A549 (cell line): ENCODE results near the gene ADAMTS19. TPM values are rescaled to one million over a fixed set of nuclear protein-coding genes. Genes with fewer than 3 reads are reported as not detected.

Experiments
- ATAC-seq, 2 experiments: fragments of 200-7000 bp in 1 of 2; fragments of >200 bp in 1 of 2; cut with Nextera tagmentation in 1 of 2; cut with Tn5 transposase in 1 of 2; 3 replicates each; pipeline versions ENCODE4 v1.8.0 to v1.9.1; 2018 to 2020; ENCODE audit warnings: mild to moderate bottlenecking in 1 of 2, moderate library complexity in 1 of 2
- CTCF ChIA-PET: fragments of 300-600 bp; sonication (Branson Sonifier 250); formaldehyde crosslinking; extraction: SDS; loops from one replicate; lab custom pipeline; 2021; ENCODE audit warnings: antibody characterized with exemption, inconsistent platforms; lab: Yijun Ruan, JAX
- POLR2A ChIA-PET: fragments of 350-600 bp; formaldehyde crosslinking; extraction: SDS; loops from one replicate; lab custom pipeline; 2021; ENCODE audit warnings: antibody characterized with exemption, inconsistent platforms; lab: Yijun Ruan, JAX
- DNase-seq, 2 experiments: peaks; one replicate each; pipeline versions ENCODE4 v3.0.0 to v3.0.0-alpha.2; 2011 to 2016; ENCODE audit warnings: low read depth in 1 of 2, low spot score in 1 of 2
- FAIRE-seq: peaks from 2 replicates; lab custom pipeline; 2011; peaks lifted over from hg19 to GRCh38; lab: Jason Lieb, UNC
- H3K27ac ChIP-seq, 2 experiments: fragments of >200 bp; sonication (Bioruptor Twin); formaldehyde crosslinking; 3 replicates each; pipeline ENCODE4 v1.5.1; 2016 to 2017
- H3K4me1 ChIP-seq: fragments of >200 bp; sonication (Bioruptor Twin); formaldehyde crosslinking; 3 replicates; pipeline ENCODE4 v1.6.1; 2016
- H3K4me2 ChIP-seq: fragments of >200 bp; sonication (Bioruptor Twin); formaldehyde crosslinking; 3 replicates; pipeline ENCODE4 v1.6.1; 2016
- H3K4me3 ChIP-seq: fragments of >200 bp; sonication (Bioruptor Twin); formaldehyde crosslinking; 3 replicates; pipeline ENCODE4 v1.5.1; 2016
- H3K9me3 ChIP-seq: fragments of >200 bp; sonication (Bioruptor Twin); formaldehyde crosslinking; 3 replicates; pipeline ENCODE4 v1.6.1; 2016
- ATOH8 ChIP-seq: fragments of 250-450 bp; sonication (Bioruptor Pico); IDR thresholded peaks from 2 replicates; pipeline ENCODE4 v1.5.0; 2020; ENCODE audit warnings: low read depth, mild to moderate bottlenecking, moderate library complexity
- CBX8 ChIP-seq: fragments of 200-600 bp; sonication (generic); IDR thresholded peaks from 2 replicates; pipeline ENCODE4 v1.6.1; 2016
- CEBPB ChIP-seq, 2 experiments: fragments of >200 bp in 1 of 2; sonication (Bioruptor Twin) in 1 of 2; formaldehyde crosslinking in 1 of 2; IDR thresholded peaks; 2 replicates each; pipeline ENCODE4 v1.6.1; 2012 to 2016
- CHD2 ChIP-seq: fragments of 150-350 bp; IDR thresholded peaks from 2 replicates; pipeline ENCODE4 v1.6.1; 2014; ENCODE audit warnings: low read length; ENCODE audit not compliant: partially characterized antibody
- CHD4 ChIP-seq: fragments of 200-600 bp; sonication (generic); IDR thresholded peaks from 2 replicates; pipeline ENCODE4 v1.6.1; 2016; ENCODE audit warnings: antibody characterized with exemption, mild to moderate bottlenecking, borderline replicate concordance
- CTCF ChIP-seq: fragments of >200 bp; sonication (Bioruptor Twin); formaldehyde crosslinking; IDR thresholded peaks from 3 replicates; pipeline ENCODE4 v1.5.1; 2016
- EHF ChIP-seq: fragments of 250-450 bp; sonication (Bioruptor Pico); IDR thresholded peaks from 2 replicates; pipeline ENCODE4 v1.5.0; 2020; ENCODE audit warnings: mild to moderate bottlenecking
- ELK1 ChIP-seq: fragments of 150-350 bp; IDR thresholded peaks from 2 replicates; pipeline ENCODE4 v1.6.1; 2014; ENCODE audit warnings: low read depth, mild to moderate bottlenecking, low read length
- FOSL2 ChIP-seq, 2 experiments: fragments of 450-650 bp in 1 of 2; fragments of >200 bp in 1 of 2; sonication (Bioruptor Twin) in 1 of 2; formaldehyde crosslinking; IDR thresholded peaks; 2 replicates each; pipeline versions ENCODE4 v1.5.0 to v1.6.1; 2016 to 2020; ENCODE audit warnings: mild to moderate bottlenecking in 1 of 2, moderate library complexity in 1 of 2
- FOXS1 ChIP-seq: fragments of 250-450 bp; sonication (Bioruptor Pico); IDR thresholded peaks from 2 replicates; pipeline ENCODE4 v1.5.0; 2020; ENCODE audit warnings: mild to moderate bottlenecking, moderate library complexity
- KDM5A ChIP-seq: fragments of 200-600 bp; sonication (generic); IDR thresholded peaks from 2 replicates; pipeline ENCODE4 v1.6.1; 2016; ENCODE audit warnings: antibody characterized with exemption, mild to moderate bottlenecking
- MAZ ChIP-seq: fragments of 150-350 bp; IDR thresholded peaks from 2 replicates; pipeline ENCODE4 v1.6.1; 2014; ENCODE audit warnings: antibody characterized with exemption, low read depth, low read length, borderline replicate concordance
- MYC ChIP-seq: IDR thresholded peaks from 2 replicates; pipeline ENCODE4 v1.6.1; 2012; ENCODE audit warnings: mild to moderate bottlenecking, inconsistent platforms, low read length, improper control_type of control experiment, borderline replicate concordance
- NFE2L2 ChIP-seq: fragments of 150-350 bp; conservative IDR thresholded peaks from 2 replicates; pipeline ENCODE4 v1.6.1; 2014; ENCODE audit warnings: low read length
- POLR2A ChIP-seq: IDR thresholded peaks from 2 replicates; pipeline ENCODE4 v1.6.1; 2012; ENCODE audit warnings: mild to moderate bottlenecking, low read length
- POLR2AphosphoS2 ChIP-seq: conservative IDR thresholded peaks from 2 replicates; pipeline ENCODE4 v1.6.1; 2012; ENCODE audit warnings: low read length, improper control_type of control experiment, inconsistent platforms
- RARB ChIP-seq: fragments of 250-450 bp; sonication (Bioruptor Pico); IDR thresholded peaks from 2 replicates; pipeline ENCODE4 v1.8.0; 2021; ENCODE audit warnings: mild to moderate bottlenecking, moderate library complexity
- REST ChIP-seq: fragments of 200-600 bp; sonication (generic); IDR thresholded peaks from 2 replicates; pipeline ENCODE4 v1.6.1; 2016; ENCODE audit warnings: antibody characterized with exemption, mild to moderate bottlenecking, moderate library complexity
- RFX5 ChIP-seq: fragments of 450-650 bp; IDR thresholded peaks from 2 replicates; pipeline ENCODE4 v1.7.1; 2014; ENCODE audit warnings: antibody characterized with exemption, mild to moderate bottlenecking, moderate library complexity
- SREBF2 ChIP-seq: fragments of 450-650 bp; IDR thresholded peaks from 2 replicates; pipeline ENCODE4 v1.6.1; 2014; ENCODE audit warnings: mild to moderate bottlenecking, moderate library complexity
- TFCP2L1 ChIP-seq: fragments of 250-450 bp; sonication (Bioruptor Pico); IDR thresholded peaks from 2 replicates; pipeline ENCODE4 v1.5.0; 2021; ENCODE audit warnings: mild to moderate bottlenecking
- TP53 ChIP-seq: fragments of 250-450 bp; sonication (Bioruptor Pico); IDR thresholded peaks from 2 replicates; pipeline ENCODE4 v1.5.0; 2021; ENCODE audit warnings: mild to moderate bottlenecking, moderate library complexity
- ZC3H11A ChIP-seq: fragments of 450-650 bp; IDR thresholded peaks from 2 replicates; pipeline ENCODE4 v1.6.1; 2014; ENCODE audit warnings: antibody characterized with exemption, mild to moderate bottlenecking
- ZFP36 ChIP-seq: fragments of 450-650 bp; IDR thresholded peaks from 2 replicates; pipeline ENCODE4 v1.6.1; 2014; ENCODE audit warnings: borderline replicate concordance; ENCODE audit not compliant: partially characterized antibody
- ZNF302 ChIP-seq: fragments of 250-450 bp; sonication (Bioruptor Pico); IDR thresholded peaks from 2 replicates; pipeline ENCODE4 v1.9.0; 2021; ENCODE audit warnings: inconsistent platforms, mild to moderate bottlenecking, moderate library complexity
- WGBS: methylation state at CpG from one replicate; pipeline ENCODE4 v1.1.6; 2017; ENCODE audit errors: missing lambda C conversion rate; 5-methylcytosine and 5-hydroxymethylcytosine counted together
- polyA plus RNA-seq, 4 experiments: library from polyadenylated mRNA; depleted of rRNA in 3 of 4; stranded (reverse); fragments of >200 nt; fragmentation: RNase III in 1 of 4; extraction: RNeasy Plus Mini Kit Qiagen cat#74134 plus additional on column Dnase treatment in 1 of 4; gene quantifications; 2 replicates in 3 of 4; 3 replicates in 1 of 4; pipeline ENCODE4 v1.2.3, GENCODE V29; 2011 to 2017

ADAMTS19 gene
- polyA plus RNA-seq, 2 of the 4 experiments (the other 2 are of a cell fraction), result not detected

- ATAC-seq (no peak), FAIRE-seq (no peak)
- CTCF ChIA-PET, result no interaction called here
- no peaks in the 10 kb centered on the region for H3K9me3 ChIP-seq
- no peaks in the 10 kb centered on the region for H3K4me1 ChIP-seq
- TF ChIP-seq RARB (CRISPR knock-in tag) (no peak), POLR2AphosphoS2 (no peak), ELK1 (no peak), NFE2L2 (no peak), POLR2A (no peak), KDM5A (no peak), TP53 (CRISPR knock-in tag) (no peak), CHD4 (no peak), CBX8 (no peak), TFCP2L1 (CRISPR knock-in tag) (no peak), MYC (no peak), CEBPB (IDR thresholded peaks at IDR 0.05) (no peak), RFX5 (no peak), ATOH8 (no peak), REST (no peak), ZC3H11A (no peak), CHD2 (no peak), CTCF (no peak)
- TF ChIP-seq, all 56 proteins: peak for 0
- POLR2A ChIA-PET, result no interaction called here
- 27% methylated on average over 1 of the region's 1 CpG for WGBS
- Histone ChIP-seq H3K4me2 (no peak overlapping the region), H3K4me3 (no peak overlapping the region), H3K27ac (no peak overlapping the region)
- no peak for DNase-seq
These were observed 162.4 kb downstream of the ADAMTS19 start for GRCh38 chr5:129622531-129622930.

GRCh38 chr5:129629575-129629974 is 169.5 kb downstream of the ADAMTS19 start:
- ATAC-seq (no peak), DNase-seq (no peak)
- no peaks in the 10 kb centered on the region for H3K9me3 ChIP-seq
- H3K4me3 ChIP-seq, result no peak overlapping the region
- 0% methylated on average over 1 of the region's 1 CpG for WGBS
- no peak overlapping the region for H3K27ac ChIP-seq
- POLR2A ChIA-PET, result no interaction called here
- no peaks in the 10 kb centered on the region for H3K4me1 ChIP-seq
- no peak overlapping the region for H3K4me2 ChIP-seq
- TF ChIP-seq EHF (CRISPR knock-in tag), result no peak
- TF ChIP-seq ZFP36, result no peak
- TF ChIP-seq FOXS1, result no peak
- no peak for TF ChIP-seq FOSL2 (IDR thresholded peaks at IDR 0.05)
- TF ChIP-seq FOSL2 (CRISPR knock-in tag; IDR thresholded peaks at IDR 0.05), result no peak
- no peak for TF ChIP-seq MAZ
- no peak for TF ChIP-seq POLR2A
- TF ChIP-seq NFE2L2, result no peak
- TF ChIP-seq SREBF2, result no peak
- no peak for TF ChIP-seq ZNF302 (CRISPR knock-in tag)
- TF ChIP-seq, all 56 proteins: peak for 0
- CTCF ChIA-PET, result no interaction called here
- no peak for FAIRE-seq
